Activated CD4-positive, alpha-beta memory T cell treated with anti-CD3 and anti-CD28 coated beads, Interleukin-2, amount 10 ng/mL, durations not matched to agents 7 days and 5 days (primary cell): ENCODE measurements around the gene OBP2A. TPM values are rescaled to one million over a fixed set of nuclear protein-coding genes. Genes with fewer than 3 reads are reported as not detected.

Experiments used
- CTCF ChIA-PET: fragments of 350-600 bp; sonication (Branson Sonifier 250); formaldehyde crosslinking; loops from one replicate; lab custom pipeline; 2021; ENCODE audit warnings: antibody characterized with exemption, inconsistent platforms; lab: Charles Lee
- POLR2A ChIA-PET: fragments of 350-600 bp; sonication (Branson Sonifier 250); formaldehyde crosslinking; loops from one replicate; lab custom pipeline; 2021; ENCODE audit warnings: antibody characterized with exemption; lab: Charles Lee
- DNase-seq: peaks from one replicate; pipeline ENCODE4 v3.0.0-alpha.2; 2020
- H3K27ac Mint-ChIP-seq: one replicate; pipeline ENCODE4 v1.8.0; 2021; ENCODE audit warnings: mild to moderate bottlenecking, mixed read lengths
- H3K27me3 Mint-ChIP-seq: one replicate; pipeline ENCODE4 v1.8.0; 2021; ENCODE audit warnings: mixed read lengths
- H3K36me3 Mint-ChIP-seq: one replicate; pipeline ENCODE4 v1.8.0; 2021; ENCODE audit warnings: low read depth, mixed read lengths
- H3K4me1 Mint-ChIP-seq: one replicate; pipeline ENCODE4 v1.8.0; 2021; ENCODE audit warnings: mixed read lengths
- H3K4me3 Mint-ChIP-seq: one replicate; pipeline ENCODE4 v1.8.0; 2021; ENCODE audit warnings: mild to moderate bottlenecking, mixed read lengths
- H3K9me3 Mint-ChIP-seq: one replicate; pipeline ENCODE4 v1.8.0; 2021; ENCODE audit warnings: mixed read lengths
- total RNA-seq, 2 experiments: library from RNA; stranded (reverse); gene quantifications; one replicate each; pipeline ENCODE4 v1.2.3, GENCODE V29; 2021

Gene OBP2A
- total RNA-seq, 2 experiments from 2014 or later = not detected

- CTCF ChIA-PET = no interaction called here
- Mint-ChIP-seq H3K9me3 (no peaks in the 10 kb centered on the region), H3K4me1 (no peaks in the 10 kb centered on the region), H3K4me3 (no peak overlapping the region), H3K27me3 (peaks cover 6% of the 10 kb centered on the region), H3K27ac (no peak overlapping the region), H3K36me3 (no peaks in the 10 kb centered on the region)
- DNase-seq = no peak
- POLR2A ChIA-PET = no interaction called here
These were observed 9.3 kb downstream of the OBP2A start for GRCh38 chr9:135555203-135555602.

- no peak overlapping the region for H3K4me3 Mint-ChIP-seq
- H3K36me3 Mint-ChIP-seq = no peaks in the 10 kb centered on the region
- no peaks in the 10 kb centered on the region for H3K9me3 Mint-ChIP-seq
- H3K27ac Mint-ChIP-seq = no peak overlapping the region
- no peak for DNase-seq
- peaks cover 6% of the 10 kb centered on the region for H3K27me3 Mint-ChIP-seq
- H3K4me1 Mint-ChIP-seq = no peaks in the 10 kb centered on the region
- ChIA-PET POLR2A (no interaction called here), CTCF (no interaction called here)
These were observed 10.0 kb downstream of the OBP2A start for GRCh38 chr9:135555910-135556309.

GRCh38 chr9:135559606-135560005 is 13.7 kb downstream of the OBP2A start:
- no peak overlapping the region for H3K27ac Mint-ChIP-seq
- peaks cover 6% of the 10 kb centered on the region for H3K27me3 Mint-ChIP-seq
- ChIA-PET POLR2A (no interaction called here), CTCF (no interaction called here)
- no peak overlapping the region for H3K4me3 Mint-ChIP-seq
- DNase-seq = no peak
- H3K4me1 Mint-ChIP-seq = no peaks in the 10 kb centered on the region
- H3K36me3 Mint-ChIP-seq = no peaks in the 10 kb centered on the region
- H3K9me3 Mint-ChIP-seq = no peaks in the 10 kb centered on the region

GRCh38 chr9:135561391-135562234 is 15.7 kb downstream of the OBP2A start, which contains the start of gene PAEP:
Gene PAEP, plus strand, starts transcription at chr9:135561756.
- no peak within 1 kb of the TSS for H3K4me3 Mint-ChIP-seq
- no peak within 1 kb of the TSS for H3K27ac Mint-ChIP-seq
- ChIA-PET POLR2A (no interaction called here), CTCF (no interaction called here)
- no peak for DNase-seq
- H3K27me3 Mint-ChIP-seq = peaks cover 6% of the 10 kb centered on the region
- no peaks in the 10 kb centered on the region for H3K9me3 Mint-ChIP-seq
- H3K4me1 Mint-ChIP-seq = peaks cover 1% of the 10 kb centered on the region
- no peaks in the 10 kb centered on the region for H3K36me3 Mint-ChIP-seq

GRCh38 chr9:135562235-135562745 is 16.4 kb downstream of the OBP2A start:
- Mint-ChIP-seq H3K27me3 (peaks cover 4% of the 10 kb centered on the region), H3K4me1 (peaks cover 1% of the 10 kb centered on the region)

GRCh38 chr9:135563039-135563476 is 17.1 kb downstream of the OBP2A start:
- CTCF ChIA-PET = no interaction called here
- no peak overlapping the region for H3K4me3 Mint-ChIP-seq
- POLR2A ChIA-PET = no interaction called here
- H3K36me3 Mint-ChIP-seq = no peaks in the 10 kb centered on the region
- H3K9me3 Mint-ChIP-seq = no peaks in the 10 kb centered on the region
- H3K4me1 Mint-ChIP-seq = peaks cover 1% of the 10 kb centered on the region
- DNase-seq = no peak
- H3K27me3 Mint-ChIP-seq = peaks cover 4% of the 10 kb centered on the region
- no peak overlapping the region for H3K27ac Mint-ChIP-seq

More at GRCh38 chr9:135562235-135562745, 16.4 kb downstream of the OBP2A start:
- ChIA-PET CTCF (no interaction called here), POLR2A (no interaction called here)
- Mint-ChIP-seq H3K4me3 (no peak overlapping the region), H3K9me3 (no peaks in the 10 kb centered on the region), H3K36me3 (no peaks in the 10 kb centered on the region), H3K27ac (no peak overlapping the region)
- no peak for DNase-seq

GRCh38 chr9:135563858-135564257 is 17.9 kb downstream of the OBP2A start:
- H3K9me3 Mint-ChIP-seq = no peaks in the 10 kb centered on the region
- H3K4me1 Mint-ChIP-seq = peaks cover 1% of the 10 kb centered on the region
- CTCF ChIA-PET = no interaction called here
- POLR2A ChIA-PET = no interaction called here
- no peak overlapping the region for H3K27ac Mint-ChIP-seq
- peaks cover 5% of the 10 kb centered on the region for H3K27me3 Mint-ChIP-seq
- DNase-seq = no peak
- no peaks in the 10 kb centered on the region for H3K36me3 Mint-ChIP-seq
- no peak overlapping the region for H3K4me3 Mint-ChIP-seq

GRCh38 chr9:135565141-135565628 is 19.3 kb downstream of the OBP2A start:
- Mint-ChIP-seq H3K36me3 (no peaks in the 10 kb centered on the region), H3K27ac (no peak overlapping the region), H3K27me3 (peaks cover 7% of the 10 kb centered on the region), H3K9me3 (peaks cover 5% of the 10 kb centered on the region), H3K4me3 (no peak overlapping the region), H3K4me1 (peaks cover 1% of the 10 kb centered on the region)
- ChIA-PET CTCF (no interaction called here), POLR2A (no interaction called here)
- DNase-seq = no peak

GRCh38 chr9:135565636-135566035 is 19.7 kb downstream of the OBP2A start:
- peaks cover 1% of the 10 kb centered on the region for H3K4me1 Mint-ChIP-seq
- no peak for DNase-seq
- no peak overlapping the region for H3K27ac Mint-ChIP-seq
- ChIA-PET POLR2A (no interaction called here), CTCF (no interaction called here)
- peaks cover 5% of the 10 kb centered on the region for H3K9me3 Mint-ChIP-seq
- no peak overlapping the region for H3K4me3 Mint-ChIP-seq
- peaks cover 10% of the 10 kb centered on the region for H3K27me3 Mint-ChIP-seq
- no peaks in the 10 kb centered on the region for H3K36me3 Mint-ChIP-seq

GRCh38 chr9:135566552-135566951 is 20.6 kb downstream of the OBP2A start:
- no peak overlapping the region for H3K4me3 Mint-ChIP-seq
- H3K36me3 Mint-ChIP-seq = no peaks in the 10 kb centered on the region
- H3K27ac Mint-ChIP-seq = no peak overlapping the region
- ChIA-PET CTCF (interaction anchor here (0.9 kb wide), 1 partner anchor 37 kb away, joined by 3 read pairs; no protein-coding TSS in a partner anchor), POLR2A (no interaction called here)
- H3K27me3 Mint-ChIP-seq = peaks cover 11% of the 10 kb centered on the region
- DNase-seq = no peak
- H3K9me3 Mint-ChIP-seq = peaks cover 5% of the 10 kb centered on the region
- peaks cover 1% of the 10 kb centered on the region for H3K4me1 Mint-ChIP-seq

GRCh38 chr9:135567311-135567710 is 21.4 kb downstream of the OBP2A start:
- CTCF ChIA-PET = interaction anchor here (0.9 kb wide), 1 partner anchor 37 kb away, joined by 3 read pairs; no protein-coding TSS in a partner anchor
- POLR2A ChIA-PET = no interaction called here
- Mint-ChIP-seq H3K36me3 (no peaks in the 10 kb centered on the region), H3K4me1 (peaks cover 1% of the 10 kb centered on the region), H3K27me3 (peaks cover 11% of the 10 kb centered on the region), H3K4me3 (no peak overlapping the region), H3K9me3 (peaks cover 5% of the 10 kb centered on the region), H3K27ac (no peak overlapping the region)
- DNase-seq = no peak

- Mint-ChIP-seq H3K4me1 (peaks cover 1% of the 10 kb centered on the region), H3K36me3 (no peaks in the 10 kb centered on the region), H3K9me3 (peaks cover 5% of the 10 kb centered on the region), H3K27ac (no peak overlapping the region), H3K4me3 (no peak overlapping the region), H3K27me3 (peaks cover 11% of the 10 kb centered on the region)
- CTCF ChIA-PET = no interaction called here
- no peak for DNase-seq
- POLR2A ChIA-PET = no interaction called here
These were observed 22.1 kb downstream of the OBP2A start for GRCh38 chr9:135568026-135568425.

- H3K27me3 Mint-ChIP-seq = peaks cover 11% of the 10 kb centered on the region
- no peaks in the 10 kb centered on the region for H3K36me3 Mint-ChIP-seq
- no peak overlapping the region for H3K27ac Mint-ChIP-seq
- CTCF ChIA-PET = interaction anchor here (1.7 kb wide), 1 partner anchor 65 kb away, joined by 4 read pairs; no protein-coding TSS in a partner anchor
- H3K4me1 Mint-ChIP-seq = peaks cover 1% of the 10 kb centered on the region
- no peak overlapping the region for H3K4me3 Mint-ChIP-seq
- DNase-seq = no peak
- POLR2A ChIA-PET = no interaction called here
- peaks cover 5% of the 10 kb centered on the region for H3K9me3 Mint-ChIP-seq
These were observed 24.5 kb downstream of the OBP2A start for GRCh38 chr9:135570456-135570855.
